Mammary epithelial cell (primary cell): ENCODE results near the gene BMAL1.

Experiments used
- EZH2 ChIP-seq: IDR thresholded peaks from 2 replicates; pipeline ENCODE4 v1.6.1; 2012; ENCODE audit warnings: low read length, inconsistent platforms, borderline replicate concordance
- TF ChIP-seq, protein P1 (sequence below), 2 donors: IDR thresholded peaks in 1 of 2; conservative IDR thresholded peaks in 1 of 2; 2 replicates each; pipeline ENCODE4 v1.5.1; 2011 to 2012; ENCODE audit warnings: inconsistent platforms in 2 of 2, low read length in 2 of 2, mild to moderate bottlenecking in 2 of 2, control low read depth in 1 of 2, low read depth in 1 of 2; ENCODE audit not compliant: insufficient read depth in 1 of 2; ENCODE audit errors: extremely low read depth in 1 of 2

GRCh38 chr11:13278609-13279486 lies 1.3 kb downstream of the BMAL1 start:
- TF ChIP-seq, protein P1, sequence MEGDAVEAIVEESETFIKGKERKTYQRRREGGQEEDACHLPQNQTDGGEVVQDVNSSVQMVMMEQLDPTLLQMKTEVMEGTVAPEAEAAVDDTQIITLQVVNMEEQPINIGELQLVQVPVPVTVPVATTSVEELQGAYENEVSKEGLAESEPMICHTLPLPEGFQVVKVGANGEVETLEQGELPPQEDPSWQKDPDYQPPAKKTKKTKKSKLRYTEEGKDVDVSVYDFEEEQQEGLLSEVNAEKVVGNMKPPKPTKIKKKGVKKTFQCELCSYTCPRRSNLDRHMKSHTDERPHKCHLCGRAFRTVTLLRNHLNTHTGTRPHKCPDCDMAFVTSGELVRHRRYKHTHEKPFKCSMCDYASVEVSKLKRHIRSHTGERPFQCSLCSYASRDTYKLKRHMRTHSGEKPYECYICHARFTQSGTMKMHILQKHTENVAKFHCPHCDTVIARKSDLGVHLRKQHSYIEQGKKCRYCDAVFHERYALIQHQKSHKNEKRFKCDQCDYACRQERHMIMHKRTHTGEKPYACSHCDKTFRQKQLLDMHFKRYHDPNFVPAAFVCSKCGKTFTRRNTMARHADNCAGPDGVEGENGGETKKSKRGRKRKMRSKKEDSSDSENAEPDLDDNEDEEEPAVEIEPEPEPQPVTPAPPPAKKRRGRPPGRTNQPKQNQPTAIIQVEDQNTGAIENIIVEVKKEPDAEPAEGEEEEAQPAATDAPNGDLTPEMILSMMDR (conservative IDR thresholded peaks at IDR 0.05 in 1 of 2, IDR thresholded peaks at IDR 0.05 in 1 of 2; ENCODE audit: extremely low read depth in 1 of 2, insufficient read depth in 1 of 2, low read depth in 1 of 2, low read length in 2 of 2), result no peak
- TF ChIP-seq EZH2, result no peak
